ENCODE measurements around the gene GNAT3.

GNAT3 gene

GRCh38 chr7:80485721-80486120 is 26.1 kb downstream of the GNAT3 start:
- DNase-seq (ENCODE audit: low spot score): no peak
- no peak for TF ChIP-seq CTCF (IDR thresholded peaks at IDR 0.05; ENCODE audit: borderline replicate concordance, control extremely low read depth, extremely low read depth, insufficient read depth, missing control alignments)
- in situ Hi-C loops (cut with MboI; ENCODE audit: low sequenced_read_pairs, unreplicated experiment): no loop called here

GRCh38 chr7:80482950-80483349 is 28.9 kb downstream of the GNAT3 start:
- no peak for TF ChIP-seq CTCF (IDR thresholded peaks at IDR 0.05; ENCODE audit: borderline replicate concordance, control extremely low read depth, extremely low read depth, insufficient read depth, missing control alignments)
- DNase-seq (ENCODE audit: low spot score): no peak
- in situ Hi-C loops (cut with MboI; ENCODE audit: low sequenced_read_pairs, unreplicated experiment): no loop called here

- in situ Hi-C loops (cut with MboI; ENCODE audit: low sequenced_read_pairs, unreplicated experiment): no loop called here
- no peak for TF ChIP-seq CTCF (IDR thresholded peaks at IDR 0.05; ENCODE audit: borderline replicate concordance, control extremely low read depth, extremely low read depth, insufficient read depth, missing control alignments)
- DNase-seq (ENCODE audit: low spot score): no peak
Measured at GRCh38 chr7:80481196-80481884, 30.5 kb downstream of the GNAT3 start.

- TF ChIP-seq CTCF (IDR thresholded peaks at IDR 0.05; ENCODE audit: borderline replicate concordance, control extremely low read depth, extremely low read depth, insufficient read depth, missing control alignments): no peak
- in situ Hi-C loops (cut with MboI; ENCODE audit: low sequenced_read_pairs, unreplicated experiment): no loop called here
- DNase-seq (ENCODE audit: low spot score): no peak
Measured at GRCh38 chr7:80480566-80480965, 31.3 kb downstream of the GNAT3 start.

GRCh38 chr7:80478683-80479082 is 33.2 kb downstream of the GNAT3 start:
- DNase-seq (ENCODE audit: low spot score): no peak
- no peak for TF ChIP-seq CTCF (IDR thresholded peaks at IDR 0.05; ENCODE audit: borderline replicate concordance, control extremely low read depth, extremely low read depth, insufficient read depth, missing control alignments)
- in situ Hi-C loops (cut with MboI; ENCODE audit: low sequenced_read_pairs, unreplicated experiment): no loop called here

GRCh38 chr7:80476035-80476434 is 35.8 kb downstream of the GNAT3 start:
- in situ Hi-C loops (cut with MboI; ENCODE audit: low sequenced_read_pairs, unreplicated experiment): no loop called here
- TF ChIP-seq CTCF (IDR thresholded peaks at IDR 0.05; ENCODE audit: borderline replicate concordance, control extremely low read depth, extremely low read depth, insufficient read depth, missing control alignments): no peak
- no peak for DNase-seq (ENCODE audit: low spot score)

Data from GM13976 (cell line).